Measurements from ENCODE around the gene CENPM.

GRCh38 chr22:41907436-41908401, 39.2 kb downstream of the CENPM start:
- TF ChIP-seq CTCF (IDR thresholded peaks at IDR 0.05; ENCODE audit: low read depth, low read length, missing input control): no peak
- TF ChIP-seq REST (IDR thresholded peaks at IDR 0.05): no peak
- no peak for TF ChIP-seq ATF3 (IDR thresholded peaks at IDR 0.05)
- TF ChIP-seq MAX (IDR thresholded peaks at IDR 0.05): no peak
- TF ChIP-seq JUND (IDR thresholded peaks at IDR 0.05): no peak
